ENCODE measurements around the gene CHN2. TPM values are rescaled to one million over a fixed set of nuclear protein-coding genes. Genes with fewer than 3 reads are reported as not detected.

Gene CHN2
- total RNA-seq, 1 experiment from 2014 or later, result 5.1 TPM

DNA sequence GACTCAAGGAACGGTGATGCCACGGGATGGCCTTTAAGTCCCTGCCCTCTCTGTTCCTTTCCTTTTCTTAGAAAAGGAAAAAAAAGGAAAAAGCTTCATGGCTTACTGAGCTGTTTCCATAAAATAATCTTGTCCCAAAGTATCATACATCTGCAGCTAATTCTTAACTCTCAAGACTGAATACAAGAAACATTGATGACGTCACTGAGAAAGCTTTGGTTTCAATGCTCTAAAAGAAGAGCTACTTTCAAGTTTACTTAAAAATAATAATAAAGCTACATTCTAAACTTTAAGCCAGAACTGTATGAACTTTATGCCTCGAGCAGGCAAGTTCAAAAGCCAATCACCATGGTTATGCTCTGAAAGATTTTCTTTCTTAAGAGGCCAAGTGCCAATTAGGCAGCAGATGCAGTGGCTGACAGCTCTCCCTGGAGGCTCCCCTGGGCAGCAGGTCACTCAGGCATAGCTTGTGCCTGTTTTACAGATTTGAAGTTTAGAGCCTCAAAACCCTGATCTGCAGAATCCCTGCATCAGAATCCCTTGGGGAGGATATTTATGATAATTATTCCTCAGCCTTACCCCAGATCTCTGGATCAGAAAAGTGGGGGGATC, 165.0 kb downstream of the CHN2 start:
- intact Hi-C loops (cut with micrococcal nuclease), result no loop called here
- BruUV-seq (replicated peaks), result no TSS peak
- no peak overlapping the region for H3K27ac Mint-ChIP-seq (ENCODE audit: low read depth, unreplicated experiment)

DNA sequence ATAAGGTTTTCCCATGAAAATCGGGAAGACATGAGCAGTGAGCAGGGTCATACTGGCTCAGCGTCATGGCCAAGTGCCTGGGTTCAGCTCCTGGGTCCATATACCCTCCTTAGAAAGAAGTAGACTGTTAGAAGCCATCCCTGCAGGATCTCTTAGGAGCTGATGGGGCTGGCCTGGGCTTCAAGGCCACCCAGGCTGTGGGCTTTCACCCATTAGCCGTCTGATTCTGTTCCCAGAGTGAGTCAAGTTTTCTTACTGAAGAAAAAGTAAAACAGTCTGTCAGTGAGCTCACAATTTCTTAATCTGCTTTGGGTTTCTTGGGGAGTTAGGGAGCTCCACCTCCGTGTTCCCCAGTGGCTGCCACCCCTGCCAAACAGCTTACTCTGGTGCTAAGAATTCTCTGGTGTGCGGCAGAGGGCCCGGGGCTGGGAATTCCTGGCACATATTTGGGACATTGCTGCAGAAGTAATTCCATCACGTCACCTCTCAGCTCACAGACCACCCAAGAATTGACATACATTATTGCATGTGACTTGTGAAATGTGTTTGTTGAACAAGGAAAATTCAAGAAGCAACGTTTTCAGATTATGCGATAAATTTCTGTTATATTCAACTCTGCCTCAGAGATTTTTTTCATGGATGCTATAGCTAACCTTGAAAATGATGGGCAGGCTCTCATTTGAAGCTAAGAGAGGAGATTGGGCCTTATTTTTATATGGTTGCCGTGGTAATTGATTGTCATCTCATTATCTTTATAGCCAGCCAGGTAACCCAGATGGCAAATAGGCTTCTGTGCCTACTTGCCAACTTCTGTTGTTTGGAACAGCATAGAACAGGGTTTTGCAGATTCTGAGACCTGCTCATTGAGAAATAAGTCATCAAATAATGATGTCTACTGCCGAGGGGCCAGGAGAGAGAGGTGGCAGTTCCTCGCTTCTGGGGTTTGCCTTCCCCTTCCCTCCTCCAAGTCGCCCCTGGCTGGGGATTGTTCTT, 166.4 kb downstream of the CHN2 start:
- intact Hi-C loops (cut with micrococcal nuclease), result no loop called here
- no TSS peak for BruUV-seq (replicated peaks)
- H3K27me3 Mint-ChIP-seq (ENCODE audit: insufficient read depth, unreplicated experiment), result no peaks in the 10 kb centered on the region
- no peak for DNase-seq (ENCODE audit: unreplicated experiment)
- H3K9me3 Mint-ChIP-seq (ENCODE audit: unreplicated experiment), result no peaks in the 10 kb centered on the region
- ChIA-PET POLR2A (interaction anchor here (2.8 kb wide), 1 partner anchor 9 kb away, joined by 5 read pairs; no protein-coding TSS in a partner anchor), CTCF (interaction anchor here (0.6 to 1.7 kb wide), 5 partner anchors 9 to 525 kb away, joined by 3 to 7 read pairs (median 3); no protein-coding TSS in a partner anchor)
- no peak overlapping the region for H3K27ac Mint-ChIP-seq (ENCODE audit: low read depth, unreplicated experiment)
- H3K36me3 Mint-ChIP-seq (ENCODE audit: insufficient read depth, unreplicated experiment), result peaks cover 4% of the 10 kb centered on the region
- TF ChIP-seq, protein P1, sequence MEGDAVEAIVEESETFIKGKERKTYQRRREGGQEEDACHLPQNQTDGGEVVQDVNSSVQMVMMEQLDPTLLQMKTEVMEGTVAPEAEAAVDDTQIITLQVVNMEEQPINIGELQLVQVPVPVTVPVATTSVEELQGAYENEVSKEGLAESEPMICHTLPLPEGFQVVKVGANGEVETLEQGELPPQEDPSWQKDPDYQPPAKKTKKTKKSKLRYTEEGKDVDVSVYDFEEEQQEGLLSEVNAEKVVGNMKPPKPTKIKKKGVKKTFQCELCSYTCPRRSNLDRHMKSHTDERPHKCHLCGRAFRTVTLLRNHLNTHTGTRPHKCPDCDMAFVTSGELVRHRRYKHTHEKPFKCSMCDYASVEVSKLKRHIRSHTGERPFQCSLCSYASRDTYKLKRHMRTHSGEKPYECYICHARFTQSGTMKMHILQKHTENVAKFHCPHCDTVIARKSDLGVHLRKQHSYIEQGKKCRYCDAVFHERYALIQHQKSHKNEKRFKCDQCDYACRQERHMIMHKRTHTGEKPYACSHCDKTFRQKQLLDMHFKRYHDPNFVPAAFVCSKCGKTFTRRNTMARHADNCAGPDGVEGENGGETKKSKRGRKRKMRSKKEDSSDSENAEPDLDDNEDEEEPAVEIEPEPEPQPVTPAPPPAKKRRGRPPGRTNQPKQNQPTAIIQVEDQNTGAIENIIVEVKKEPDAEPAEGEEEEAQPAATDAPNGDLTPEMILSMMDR (IDR thresholded peaks at IDR 0.05; ENCODE audit: unreplicated experiment), result no peak
- H3K4me1 Mint-ChIP-seq (ENCODE audit: insufficient read depth, unreplicated experiment), result no peaks in the 10 kb centered on the region
- no peak overlapping the region for H3K4me3 Mint-ChIP-seq (ENCODE audit: unreplicated experiment)

More for the DNA sequence above, 165.0 kb downstream of the CHN2 start:
- no peaks in the 10 kb centered on the region for H3K27me3 Mint-ChIP-seq (ENCODE audit: insufficient read depth, unreplicated experiment)
- peaks cover 11% of the 10 kb centered on the region for H3K36me3 Mint-ChIP-seq (ENCODE audit: insufficient read depth, unreplicated experiment)
- DNase-seq (ENCODE audit: unreplicated experiment), result no peak
- H3K4me3 Mint-ChIP-seq (ENCODE audit: unreplicated experiment), result no peak overlapping the region
- ChIA-PET CTCF (interaction anchor here (1.0 to 1.7 kb wide), 3 partner anchors 11 to 253 kb away, joined by 3 to 5 read pairs (median 4); no protein-coding TSS in a partner anchor), POLR2A (interaction anchor here (2.8 kb wide), 1 partner anchor 10 kb away, joined by 5 read pairs; no protein-coding TSS in a partner anchor)
- no peaks in the 10 kb centered on the region for H3K4me1 Mint-ChIP-seq (ENCODE audit: insufficient read depth, unreplicated experiment)
- no peaks in the 10 kb centered on the region for H3K9me3 Mint-ChIP-seq (ENCODE audit: unreplicated experiment)
- TF ChIP-seq, protein P1 (IDR thresholded peaks at IDR 0.05; ENCODE audit: unreplicated experiment), result no peak

DNA sequence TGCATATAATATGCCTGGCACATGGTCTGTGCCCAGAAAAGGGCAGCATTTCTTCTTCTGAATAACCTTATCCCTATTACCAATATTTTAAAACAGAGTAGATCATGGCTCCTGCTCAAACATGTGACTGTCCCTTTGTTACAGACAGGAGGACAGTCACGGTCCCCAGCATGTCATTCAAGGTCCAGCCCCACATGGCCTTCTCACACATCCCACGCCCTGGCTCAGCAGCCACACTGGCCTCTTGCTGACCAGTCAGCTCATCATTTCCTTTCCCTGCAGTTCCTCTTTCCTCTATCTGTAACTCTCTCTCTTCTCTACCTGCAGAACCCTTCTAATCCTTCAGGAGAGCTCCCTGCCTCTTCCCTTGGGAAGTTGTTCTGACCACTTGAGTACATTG, 167.8 kb downstream of the CHN2 start:
- Mint-ChIP-seq H3K27me3 (ENCODE audit: insufficient read depth, unreplicated experiment) (no peaks in the 10 kb centered on the region), H3K36me3 (ENCODE audit: insufficient read depth, unreplicated experiment) (peaks cover 4% of the 10 kb centered on the region), H3K9me3 (ENCODE audit: unreplicated experiment) (no peaks in the 10 kb centered on the region), H3K27ac (ENCODE audit: low read depth, unreplicated experiment) (no peak overlapping the region), H3K4me1 (ENCODE audit: insufficient read depth, unreplicated experiment) (no peaks in the 10 kb centered on the region), H3K4me3 (ENCODE audit: unreplicated experiment) (no peak overlapping the region)
- intact Hi-C loops (cut with micrococcal nuclease), result no loop called here
- POLR2A ChIA-PET, result interaction anchor here (1.3 to 2.0 kb wide), 2 partner anchors 33 to 80 kb away, joined by 3 to 6 read pairs; no protein-coding TSS in a partner anchor
- BruUV-seq (replicated peaks), result no TSS peak
- CTCF ChIA-PET, result interaction anchor here (0.8 to 1.0 kb wide), 2 partner anchors 42 to 256 kb away, joined by 3 read pairs; no protein-coding TSS in a partner anchor
- TF ChIP-seq, protein P1 (IDR thresholded peaks at IDR 0.05; ENCODE audit: unreplicated experiment), result no peak
- no peak for DNase-seq (ENCODE audit: unreplicated experiment)
